Epithelial cell of esophagus (primary cell): ENCODE measurements around the gene GRM7.

Experiments used
- DNase-seq: peaks from one replicate; pipeline ENCODE4 v3.0.0; 2010; ENCODE audit warnings: low read depth
- H3K4me3 ChIP-seq: 2 replicates; pipeline ENCODE4 v1.5.1; 2011; ENCODE audit warnings: mild to moderate bottlenecking, low read length, control low read depth
- TF ChIP-seq, protein P1 (sequence below): IDR thresholded peaks from 2 replicates; pipeline ENCODE4 v1.5.1; 2011; ENCODE audit warnings: low read depth, mild to moderate bottlenecking, low read length, control low read depth, inconsistent platforms; ENCODE audit not compliant: insufficient read depth; ENCODE audit errors: missing control alignments

GRM7 gene

DNA sequence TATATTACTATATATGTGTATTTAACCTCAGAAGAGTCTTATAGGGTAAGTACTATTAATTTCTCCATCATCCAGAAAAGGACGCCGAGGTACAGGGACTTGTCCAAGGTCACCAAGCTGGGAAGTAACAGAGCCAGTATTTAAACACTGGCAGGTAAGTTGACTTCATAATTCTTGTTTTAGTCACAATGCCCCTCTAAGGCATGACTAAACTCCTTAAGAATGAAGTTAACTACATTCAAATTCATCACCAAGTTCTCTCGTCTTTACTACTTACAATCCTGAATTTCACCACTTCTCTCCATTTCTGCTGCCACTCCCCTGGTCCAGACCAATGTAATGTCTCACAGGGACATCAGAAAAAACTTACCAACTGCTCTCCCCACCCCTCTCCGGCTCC is 312.1 kb downstream of the GRM7 start:
- TF ChIP-seq, protein P1, sequence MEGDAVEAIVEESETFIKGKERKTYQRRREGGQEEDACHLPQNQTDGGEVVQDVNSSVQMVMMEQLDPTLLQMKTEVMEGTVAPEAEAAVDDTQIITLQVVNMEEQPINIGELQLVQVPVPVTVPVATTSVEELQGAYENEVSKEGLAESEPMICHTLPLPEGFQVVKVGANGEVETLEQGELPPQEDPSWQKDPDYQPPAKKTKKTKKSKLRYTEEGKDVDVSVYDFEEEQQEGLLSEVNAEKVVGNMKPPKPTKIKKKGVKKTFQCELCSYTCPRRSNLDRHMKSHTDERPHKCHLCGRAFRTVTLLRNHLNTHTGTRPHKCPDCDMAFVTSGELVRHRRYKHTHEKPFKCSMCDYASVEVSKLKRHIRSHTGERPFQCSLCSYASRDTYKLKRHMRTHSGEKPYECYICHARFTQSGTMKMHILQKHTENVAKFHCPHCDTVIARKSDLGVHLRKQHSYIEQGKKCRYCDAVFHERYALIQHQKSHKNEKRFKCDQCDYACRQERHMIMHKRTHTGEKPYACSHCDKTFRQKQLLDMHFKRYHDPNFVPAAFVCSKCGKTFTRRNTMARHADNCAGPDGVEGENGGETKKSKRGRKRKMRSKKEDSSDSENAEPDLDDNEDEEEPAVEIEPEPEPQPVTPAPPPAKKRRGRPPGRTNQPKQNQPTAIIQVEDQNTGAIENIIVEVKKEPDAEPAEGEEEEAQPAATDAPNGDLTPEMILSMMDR = no peak

DNA sequence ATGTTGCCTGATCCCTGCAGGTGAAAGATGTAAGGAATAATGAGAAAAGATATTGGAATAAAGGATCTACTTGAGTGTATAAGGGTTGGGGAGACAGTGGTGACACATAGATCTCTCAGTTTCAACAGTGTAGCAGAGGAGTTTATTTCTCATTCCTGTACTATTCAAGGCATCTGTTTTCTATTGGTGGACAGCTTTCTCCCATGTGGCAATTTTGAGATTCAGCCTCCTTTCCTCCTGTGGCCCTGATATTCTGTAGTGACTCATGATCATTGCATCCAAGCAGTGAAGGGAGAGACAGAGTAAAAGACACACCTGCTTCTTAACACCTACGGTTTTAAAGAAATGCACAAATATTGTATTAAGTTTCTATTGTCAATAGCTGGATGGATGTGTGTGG is 327.6 kb downstream of the GRM7 start:
- TF ChIP-seq, protein P1 = no peak
- no peak overlapping the region for H3K4me3 ChIP-seq
- DNase-seq = peak; percentile 50

More for the DNA sequence above, 312.1 kb downstream of the GRM7 start:
- no peak for DNase-seq
- H3K4me3 ChIP-seq = no peak overlapping the region

DNA sequence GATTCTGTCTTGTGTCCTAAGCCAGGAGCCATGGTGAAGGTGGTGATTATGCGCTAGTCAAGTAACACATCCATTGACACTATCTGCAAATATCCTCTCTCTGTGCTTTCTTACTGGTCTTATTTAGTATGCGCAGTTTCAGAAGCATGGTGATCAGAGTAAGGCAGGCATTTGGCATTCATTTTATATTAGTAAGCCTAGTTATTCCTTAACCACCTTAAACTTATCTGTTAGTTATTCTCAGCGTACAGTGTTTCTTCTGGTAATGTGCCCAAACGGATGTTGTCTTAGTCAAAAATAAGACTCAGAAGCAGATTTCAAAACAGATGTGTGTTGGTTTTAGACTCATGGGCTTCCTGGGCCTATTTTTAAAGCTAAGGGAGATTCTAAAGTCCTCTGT is 329.2 kb downstream of the GRM7 start:
- no peak overlapping the region for H3K4me3 ChIP-seq
- no peak for DNase-seq
- TF ChIP-seq, protein P1 = no peak

DNA sequence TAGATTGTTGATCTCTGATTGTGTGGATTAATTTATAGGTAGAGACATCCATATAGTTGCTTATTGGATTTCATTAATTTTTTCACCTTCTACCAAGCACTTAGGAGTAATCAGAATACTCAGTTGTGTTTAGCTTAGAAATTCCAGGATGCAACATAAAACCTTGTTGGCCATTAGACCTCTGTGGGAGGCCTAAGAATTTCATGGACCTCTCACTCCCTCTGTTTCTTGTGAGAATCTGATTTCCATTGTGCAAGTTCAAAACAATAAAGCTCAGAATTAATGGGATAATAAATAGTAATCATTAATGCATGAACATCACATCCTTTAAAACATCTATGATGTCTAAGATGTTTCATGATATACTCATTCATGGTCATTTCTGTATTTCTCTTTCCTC is 332.4 kb downstream of the GRM7 start:
- no peak for DNase-seq
- no peak overlapping the region for H3K4me3 ChIP-seq
- TF ChIP-seq, protein P1 = no peak

DNA sequence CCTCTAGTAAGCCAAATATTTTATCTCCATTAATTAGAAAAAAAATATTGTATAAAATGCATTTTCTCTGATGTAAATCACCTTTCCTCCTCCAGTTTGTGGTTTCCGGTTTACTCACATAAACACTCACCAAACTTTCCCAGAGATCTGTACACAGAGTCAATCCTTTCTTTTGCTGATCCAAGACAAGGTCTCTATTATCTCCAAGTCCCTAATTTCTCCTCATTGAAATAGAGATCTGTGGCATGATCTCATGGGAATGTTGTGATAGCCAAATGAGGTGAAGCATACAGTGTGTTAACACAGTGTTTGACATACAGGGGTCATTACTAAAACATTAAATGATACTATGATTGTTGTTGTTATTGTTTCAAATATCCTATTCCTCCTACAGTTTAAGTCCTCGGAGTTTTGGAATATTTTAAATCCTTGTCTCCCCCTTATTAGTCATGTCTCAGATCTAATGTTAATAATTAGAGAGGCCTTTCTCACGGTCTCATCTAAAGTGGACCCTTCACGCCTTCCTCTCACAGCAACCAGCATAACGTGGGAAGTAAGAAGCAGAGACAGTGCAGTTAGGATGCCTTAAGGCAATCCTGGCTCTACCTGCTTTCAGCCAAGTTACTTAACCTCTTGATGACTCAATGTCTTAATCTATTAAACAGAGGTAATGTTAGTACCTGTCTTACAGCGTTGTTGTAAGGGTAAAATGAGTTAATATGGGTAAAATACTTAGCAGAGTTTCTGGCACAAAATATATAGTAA is 333.3 kb downstream of the GRM7 start:
- no peak overlapping the region for H3K4me3 ChIP-seq
- DNase-seq = peak; percentile 73
- TF ChIP-seq, protein P1 = no peak

DNA sequence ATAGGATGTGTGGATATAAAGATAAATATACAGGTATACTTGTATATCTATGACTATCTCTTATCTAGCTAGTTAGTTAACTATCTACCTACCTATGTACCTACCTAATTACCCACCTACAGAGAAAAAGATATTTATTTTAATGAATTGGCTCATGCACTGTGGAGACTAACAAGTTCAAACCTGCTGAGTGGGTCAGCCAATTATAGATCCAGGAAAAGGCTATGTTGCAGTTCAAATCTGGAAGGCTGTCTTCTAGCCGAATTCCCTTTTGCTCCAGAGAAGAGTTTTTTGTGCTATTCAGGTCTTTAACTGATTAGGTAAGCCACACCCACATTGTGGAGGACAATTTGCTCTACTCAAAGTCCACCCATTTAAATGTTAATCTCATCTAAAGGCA is 335.0 kb downstream of the GRM7 start:
- TF ChIP-seq, protein P1 = no peak
- no peak for DNase-seq
- no peak overlapping the region for H3K4me3 ChIP-seq

DNA sequence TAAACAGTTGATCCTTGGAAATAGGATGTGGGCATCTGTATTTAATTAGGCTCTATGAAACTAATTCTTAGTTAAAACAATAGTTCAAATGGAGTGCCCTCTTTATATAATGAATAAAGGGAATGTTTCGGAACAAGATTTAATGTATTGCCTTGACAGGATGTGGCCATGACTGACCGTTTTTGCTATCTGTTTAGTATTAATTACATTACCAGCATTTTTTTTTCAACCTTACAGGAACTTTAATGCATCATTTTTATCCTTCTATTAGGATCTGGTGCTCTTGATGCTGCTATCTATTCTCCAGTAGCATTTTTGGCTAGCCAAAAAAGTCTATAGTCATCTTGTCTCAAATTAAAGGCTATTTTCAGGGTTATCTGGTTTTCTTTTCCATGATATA is 340.9 kb downstream of the GRM7 start:
- H3K4me3 ChIP-seq = no peak overlapping the region
- TF ChIP-seq, protein P1 = no peak
- DNase-seq = no peak
